Breast epithelium (tissue), 3 donors: ENCODE results near the gene WFIKKN2.

ENCODE experiments used
- CTCF ChIP-seq, 3 donors: fragments of 450-650 bp; IDR thresholded peaks; one replicate each; pipeline ENCODE4 v1.5.1; 2016 to 2017; ENCODE audit warnings: antibody characterized with exemption in 3 of 3, mild to moderate bottlenecking in 3 of 3, moderate library complexity in 3 of 3
- POLR2AphosphoS5 ChIP-seq, 3 donors: sonication (generic); formaldehyde crosslinking; IDR thresholded peaks; one replicate each; pipeline ENCODE4 v1.6.1; 2017; ENCODE audit warnings: antibody characterized with exemption in 3 of 3

- no peak for TF ChIP-seq POLR2AphosphoS5 (IDR thresholded peaks at IDR 0.05)
- no peak for TF ChIP-seq CTCF (IDR thresholded peaks at IDR 0.05)
Measured at GRCh38 chr17:50822550-50822949, 12.8 kb upstream of the WFIKKN2 start.
